Germinal center (tissue), 1 donor: ENCODE data around the gene CEMIP.
"Not testable (repeated sequence)": the region's sequence is repeated elsewhere in the genome, so short reads cannot be mapped to it uniquely, and the experiment has no call there.

Experiments
- DNase-seq: peaks from one replicate; pipeline ENCODE4 v3.0.0; 2012; ENCODE audit warnings: mixed read lengths, low spot score

CEMIP gene

DNA sequence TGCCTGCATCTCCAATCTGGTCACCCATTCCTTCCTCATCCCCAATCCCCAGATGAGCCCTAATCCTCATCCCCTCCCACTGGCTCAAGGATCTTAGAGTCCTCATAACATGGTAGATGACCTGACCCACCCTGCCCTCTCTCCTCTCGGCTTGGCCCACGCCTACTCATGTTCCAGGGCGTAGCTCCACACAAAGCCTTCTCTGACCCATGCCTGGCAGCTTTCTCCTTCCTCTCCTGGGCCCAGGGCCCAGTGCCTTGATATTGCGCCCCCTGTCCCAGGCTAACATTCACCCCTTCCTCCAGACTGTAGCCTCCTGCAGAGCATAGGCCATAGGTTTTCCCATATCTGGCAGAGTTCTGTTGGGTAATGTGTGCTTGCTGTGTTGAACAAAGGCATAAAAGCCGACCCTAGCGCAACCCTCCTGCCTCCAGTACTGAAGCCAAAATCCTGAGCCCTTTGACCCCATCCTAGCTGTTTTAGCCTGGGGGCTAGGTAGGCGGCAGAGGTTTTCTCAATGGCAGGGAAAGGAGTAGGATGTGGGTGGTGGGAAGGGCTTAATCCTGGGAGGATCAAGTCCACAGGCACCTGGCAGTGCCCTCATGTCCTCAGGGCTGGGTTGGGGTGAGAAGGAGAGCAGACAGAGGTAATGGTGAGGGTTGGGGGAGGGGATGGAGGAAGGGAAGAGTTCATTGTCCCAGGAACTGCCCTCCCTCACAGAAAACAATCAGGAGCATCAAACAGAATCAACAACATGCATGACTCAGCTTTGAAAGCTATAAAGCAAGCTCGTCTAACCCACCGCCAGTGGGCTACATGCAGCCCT is 175.0 kb downstream of the CEMIP start:
- no peak for DNase-seq

DNA sequence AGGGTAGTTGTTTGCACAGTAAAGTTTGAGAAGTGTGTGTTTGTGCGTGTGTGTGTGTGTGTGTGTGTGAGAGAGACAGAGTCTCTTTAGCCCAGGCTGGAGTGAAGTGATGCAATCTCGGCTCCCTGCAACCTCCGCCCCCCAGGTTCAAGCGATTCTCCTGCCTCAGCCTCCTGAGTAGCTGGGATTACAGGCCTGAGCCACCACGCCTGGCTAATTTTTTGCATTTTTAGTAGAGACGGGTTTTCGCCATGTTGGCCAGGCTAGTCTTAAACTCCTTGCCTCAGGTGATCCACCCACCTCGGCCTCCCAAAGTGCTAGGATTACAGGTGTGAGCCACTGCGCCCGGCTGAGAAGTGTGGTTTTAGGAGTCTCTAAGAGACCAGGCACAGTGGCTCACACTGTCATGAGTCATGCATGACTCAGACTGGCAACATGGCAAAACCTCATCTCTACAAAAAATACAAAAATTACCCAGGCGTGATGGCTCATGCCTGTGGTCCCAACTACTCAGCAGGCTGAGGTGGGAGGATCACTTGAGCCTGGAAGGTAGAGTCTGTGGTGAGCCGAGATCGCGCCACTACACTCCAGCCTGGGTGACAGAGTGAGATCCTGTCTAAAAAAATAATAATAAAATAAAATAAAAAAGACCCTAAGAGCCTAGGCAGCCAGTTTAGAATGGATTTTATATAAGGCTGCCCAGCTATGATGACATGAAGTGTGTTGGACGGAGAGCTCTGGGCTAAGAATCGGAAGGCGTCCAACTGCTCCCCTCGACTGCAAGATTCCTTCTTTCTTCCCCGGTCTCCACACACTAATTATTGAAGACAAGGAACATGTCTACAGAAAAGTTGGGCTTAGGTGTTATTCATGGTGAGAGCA is 176.6 kb downstream of the CEMIP start:
- DNase-seq: not testable (repeated sequence)

DNA sequence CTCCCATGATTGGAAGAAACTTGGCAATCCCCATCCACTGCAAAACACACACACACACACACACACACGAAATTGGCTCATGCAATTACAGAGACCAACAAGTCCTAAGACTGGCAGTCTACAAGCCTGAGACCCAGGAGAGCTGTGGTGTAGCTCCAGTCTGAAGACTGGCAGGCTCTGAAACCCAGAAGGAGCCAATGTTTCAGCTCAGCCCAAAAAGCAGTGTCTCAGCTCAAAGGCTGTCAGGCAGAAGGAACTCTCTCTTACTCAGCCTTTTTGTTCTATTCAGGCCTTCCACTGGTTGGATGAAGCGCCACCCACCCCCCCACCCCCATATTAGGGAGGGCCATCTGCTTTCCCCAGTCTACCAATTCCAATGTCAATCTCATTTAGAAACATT is 178.4 kb downstream of the CEMIP start:
- no peak for DNase-seq

DNA sequence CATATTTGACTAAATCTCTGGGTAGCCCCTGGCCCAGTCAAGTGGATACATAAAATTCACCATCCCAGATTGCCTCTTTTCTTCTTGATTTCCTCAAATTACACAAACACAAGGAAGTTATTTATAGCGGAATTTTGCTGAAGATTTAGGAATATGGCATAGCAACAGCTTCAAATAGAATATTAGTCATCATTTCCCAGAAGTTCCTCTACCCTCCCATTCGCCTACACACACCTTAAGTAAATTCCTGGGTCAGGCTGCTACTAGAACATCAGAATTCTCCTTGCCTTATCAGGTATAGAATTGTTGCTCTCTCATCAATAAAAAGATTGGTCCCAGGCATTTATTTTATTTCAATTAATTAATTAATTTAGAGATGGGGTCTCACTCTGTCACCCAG is 178.8 kb downstream of the CEMIP start:
- DNase-seq: no peak

DNA sequence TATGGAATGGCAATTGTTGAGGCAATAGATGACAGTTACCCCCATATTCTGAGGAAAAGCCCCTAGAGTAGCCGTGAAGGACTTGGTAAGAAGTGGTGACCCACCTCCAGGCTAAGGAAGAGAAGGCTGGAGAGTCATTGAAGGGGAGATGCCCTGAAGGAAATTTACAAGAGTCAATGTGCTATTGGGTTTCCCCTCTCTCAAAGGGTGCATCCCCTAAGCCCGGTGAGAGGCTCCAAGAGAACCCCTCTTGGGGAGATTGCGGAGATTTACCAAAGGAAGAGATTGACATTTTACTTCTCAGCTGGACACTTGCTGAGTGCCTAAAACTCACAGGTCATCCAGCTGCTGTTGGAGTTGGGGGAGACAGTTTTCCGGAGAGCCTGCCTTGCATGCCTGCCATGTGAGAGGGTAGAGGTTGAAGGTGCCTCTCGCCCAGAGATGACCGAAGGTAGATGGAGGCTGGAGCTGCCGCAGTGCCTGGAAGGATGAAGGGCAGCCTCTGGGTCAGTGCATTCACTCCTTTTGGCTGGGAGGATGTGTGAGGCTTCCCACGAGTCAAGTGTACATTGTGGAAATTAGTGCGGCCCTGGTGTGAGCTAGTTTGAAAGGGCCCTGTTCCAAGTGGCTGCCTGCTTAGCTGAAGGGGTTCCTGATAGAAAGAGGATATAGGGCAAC is 179.8 kb downstream of the CEMIP start:
- no peak for DNase-seq

DNA sequence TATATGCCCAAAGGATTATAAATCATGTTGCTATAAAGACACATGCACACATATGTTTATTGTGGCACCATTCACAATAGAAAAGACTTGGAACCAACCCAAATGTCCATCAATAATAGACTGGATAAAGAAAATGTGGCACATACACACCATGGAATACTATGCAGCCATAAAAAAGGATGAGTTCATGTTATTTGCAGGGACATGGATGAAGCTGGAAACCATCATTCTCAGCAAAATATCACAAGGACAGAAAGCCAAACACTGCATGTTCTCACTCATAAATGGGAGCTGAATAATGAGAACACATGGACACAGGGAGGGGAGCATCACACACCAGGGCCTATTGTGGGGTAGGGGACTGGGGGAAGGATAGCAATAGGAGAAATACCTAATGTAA is 186.3 kb downstream of the CEMIP start:
- not testable (repeated sequence) for DNase-seq

DNA sequence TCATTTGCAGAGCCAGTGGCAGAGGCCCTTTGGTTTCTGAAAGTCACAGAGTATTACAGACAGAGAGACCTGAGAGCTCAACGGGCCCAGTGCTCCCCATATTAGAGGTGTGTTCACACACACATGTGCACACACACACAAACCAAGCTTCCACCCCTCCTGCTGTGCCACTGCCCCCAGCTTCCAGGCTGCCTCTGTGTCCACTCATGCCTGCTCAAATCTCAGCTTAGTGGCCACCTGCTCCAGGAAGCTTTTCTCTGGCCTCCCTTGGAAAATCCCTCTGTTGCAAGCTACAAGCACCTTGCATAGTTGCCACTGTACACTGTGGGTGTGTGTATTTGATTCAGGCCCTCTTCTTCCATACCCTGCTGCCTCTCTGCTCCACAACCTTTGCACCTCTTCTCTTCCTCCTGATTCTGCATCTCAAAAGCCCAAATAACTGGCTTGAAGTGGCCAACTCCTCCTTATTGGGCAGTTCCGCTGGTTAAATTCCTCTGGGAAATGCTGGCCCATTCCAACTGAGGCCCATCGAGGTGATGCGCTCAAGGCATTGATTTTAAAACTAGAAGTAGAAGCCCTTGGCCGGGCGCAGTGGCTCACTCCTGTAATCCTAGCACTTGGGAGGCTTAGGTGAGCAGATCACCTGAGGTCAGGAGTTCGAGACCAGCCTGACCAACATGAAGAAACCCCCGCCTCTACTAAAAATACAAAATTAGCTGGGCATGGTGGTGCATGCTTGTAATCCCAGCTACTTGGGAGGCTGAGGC is 187.4 kb downstream of the CEMIP start:
- DNase-seq: no peak

DNA sequence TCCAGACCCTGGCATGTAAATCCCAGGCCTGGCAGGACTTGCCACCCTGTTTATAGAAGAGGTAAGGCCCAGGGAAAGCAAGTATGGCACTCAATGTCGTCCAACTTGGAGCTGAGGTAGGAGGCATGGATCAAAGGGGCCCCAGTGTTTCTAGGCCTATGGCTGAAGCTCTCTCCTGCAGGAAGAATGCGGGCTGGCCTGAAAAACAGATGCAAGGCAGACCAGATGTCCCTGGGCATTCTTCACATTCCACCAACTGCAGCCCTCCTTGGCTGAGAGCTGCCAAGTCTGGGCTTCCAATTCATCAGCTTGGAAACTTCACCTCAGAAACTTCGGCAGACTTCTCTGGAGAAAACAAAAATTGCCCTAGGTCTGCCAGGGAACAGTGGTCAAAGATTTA is 188.3 kb downstream of the CEMIP start:
- no peak for DNase-seq

DNA sequence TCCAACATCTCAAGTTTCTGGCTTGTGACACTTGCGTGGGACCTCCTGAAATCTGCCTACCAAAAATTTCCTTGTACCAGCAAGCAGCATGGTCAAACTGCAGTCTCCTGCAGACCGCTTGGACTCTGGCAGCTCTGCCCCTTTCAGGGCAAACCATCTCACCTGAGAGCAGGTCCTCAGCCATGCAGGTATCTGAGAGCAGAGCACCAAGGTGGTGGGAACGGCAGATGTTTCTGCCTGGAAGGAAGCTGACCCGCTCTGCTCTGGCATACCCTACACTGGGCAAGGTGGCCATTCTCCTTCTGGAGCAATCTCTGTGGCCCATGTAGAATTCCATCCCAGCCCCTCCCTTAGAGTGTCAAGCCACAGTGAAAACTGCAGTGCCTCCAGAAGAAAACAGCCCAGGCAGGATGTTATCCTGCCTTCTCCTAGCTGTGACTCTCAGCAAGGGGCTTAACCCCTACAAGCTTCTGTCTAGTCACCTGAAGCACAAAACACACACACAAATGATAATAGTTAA is 188.9 kb downstream of the CEMIP start:
- DNase-seq: no peak

DNA sequence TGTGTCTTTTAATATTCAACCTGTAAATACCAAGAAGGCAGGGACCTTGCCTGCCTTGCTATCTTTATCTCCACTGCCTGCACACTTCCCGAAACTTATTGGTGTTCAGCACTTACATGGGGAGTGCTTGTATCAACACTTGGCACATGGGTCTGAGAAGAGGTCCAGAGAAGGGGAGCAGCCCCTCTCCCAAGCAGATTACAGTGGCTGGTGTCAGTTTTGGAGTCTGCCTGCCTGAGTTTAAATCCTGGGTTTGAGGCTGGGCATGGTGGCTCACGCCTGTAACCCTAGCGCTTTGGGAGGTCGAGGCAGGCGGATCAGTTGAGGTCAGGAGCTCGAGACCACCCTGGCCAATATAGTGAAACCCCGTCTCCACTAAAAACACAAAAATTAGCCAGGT is 190.1 kb downstream of the CEMIP start:
- DNase-seq: no peak

- DNase-seq: peak; percentile 62
Observed at GRCh38 chr15:80970018-80970657, 191.0 kb downstream of the CEMIP start.

DNA sequence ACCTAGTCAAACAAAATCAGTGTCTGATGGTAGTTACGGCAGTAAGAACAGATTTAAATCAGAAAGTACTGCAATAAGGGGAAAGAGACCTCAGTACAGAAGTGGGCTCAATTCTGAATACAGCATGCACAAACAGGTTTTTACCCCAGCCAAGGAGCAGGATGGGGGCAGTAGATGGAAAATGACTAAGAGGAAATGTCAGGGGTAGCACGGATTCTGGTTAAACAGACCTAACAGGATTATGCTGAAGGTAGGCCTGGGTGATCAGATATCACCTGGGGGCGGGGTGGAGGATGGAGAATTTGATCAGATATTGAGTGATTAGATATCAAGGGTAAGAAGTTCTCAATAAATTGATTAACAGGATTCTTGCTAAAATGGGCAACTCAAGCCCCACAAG is 191.5 kb downstream of the CEMIP start:
- DNase-seq: no peak

DNA sequence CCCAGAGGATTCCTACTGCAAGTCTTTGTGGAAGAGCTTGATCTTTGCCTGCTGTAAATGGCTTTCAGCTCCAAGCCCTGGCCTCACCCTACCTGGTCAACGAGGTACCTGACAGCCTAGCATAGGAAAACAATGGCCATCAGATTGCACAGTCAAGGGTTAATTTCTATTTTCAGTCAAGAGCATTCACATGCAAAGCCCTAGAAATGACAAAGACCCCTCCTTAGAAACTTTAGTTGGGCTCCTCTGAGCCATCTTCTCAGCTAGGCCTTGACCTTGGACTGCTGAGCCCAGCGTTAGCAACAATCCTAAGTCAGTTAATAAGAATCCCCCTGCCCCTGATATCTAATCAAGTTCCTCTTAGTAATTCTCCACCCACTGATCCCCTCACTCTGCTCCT is 192.0 kb downstream of the CEMIP start:
- no peak for DNase-seq

DNA sequence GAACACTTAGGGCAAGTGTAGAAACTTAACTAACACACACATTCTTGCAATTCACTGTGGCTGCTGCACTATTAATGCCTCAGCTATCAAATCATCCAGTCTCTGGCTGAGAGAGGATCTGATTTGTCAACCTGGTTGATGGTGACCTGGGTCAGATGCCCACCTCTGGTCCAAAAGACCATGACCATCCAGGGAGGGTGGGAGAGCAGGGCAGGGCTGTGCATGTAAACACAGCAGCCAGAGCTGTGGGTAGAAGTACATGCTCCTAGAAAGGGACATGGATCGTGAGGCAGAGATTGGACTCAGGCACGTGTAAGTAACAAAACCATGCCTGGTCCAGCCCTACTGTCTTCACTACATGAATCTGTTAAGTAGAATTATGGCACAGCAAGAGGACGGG is 193.1 kb downstream of the CEMIP start:
- DNase-seq: no peak

- no peak for DNase-seq
Observed at GRCh38 chr15:80974914-80975313, 195.7 kb downstream of the CEMIP start.

GRCh38 chr15:80976851-80977250 is 197.7 kb downstream of the CEMIP start:
- no peak for DNase-seq

DNA sequence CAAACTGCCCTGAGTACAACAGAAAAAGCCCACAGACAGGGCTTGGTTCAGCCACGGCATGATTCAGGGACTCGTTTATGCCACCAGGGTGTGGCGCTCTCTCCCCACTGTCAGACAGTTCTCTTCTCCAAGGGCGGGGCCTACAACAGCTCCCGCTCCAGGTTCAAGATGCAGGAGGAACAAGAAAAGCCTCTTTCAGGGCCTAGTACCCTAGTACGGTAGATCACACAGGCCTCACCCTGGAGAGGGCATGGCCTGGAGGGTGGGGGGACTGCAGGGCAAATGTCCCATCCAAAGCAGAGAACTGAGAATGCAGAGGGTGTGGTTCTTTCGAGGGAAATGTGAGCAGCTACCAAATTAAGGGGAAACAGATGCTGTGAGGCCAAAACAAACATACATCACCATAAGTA is 198.5 kb downstream of the CEMIP start:
- DNase-seq: no peak

- DNase-seq: no peak
Observed at GRCh38 chr15:80978685-80979329, 199.6 kb downstream of the CEMIP start.

- DNase-seq: no peak
Observed at GRCh38 chr15:80979538-80980200, 200.5 kb downstream of the CEMIP start.

DNA sequence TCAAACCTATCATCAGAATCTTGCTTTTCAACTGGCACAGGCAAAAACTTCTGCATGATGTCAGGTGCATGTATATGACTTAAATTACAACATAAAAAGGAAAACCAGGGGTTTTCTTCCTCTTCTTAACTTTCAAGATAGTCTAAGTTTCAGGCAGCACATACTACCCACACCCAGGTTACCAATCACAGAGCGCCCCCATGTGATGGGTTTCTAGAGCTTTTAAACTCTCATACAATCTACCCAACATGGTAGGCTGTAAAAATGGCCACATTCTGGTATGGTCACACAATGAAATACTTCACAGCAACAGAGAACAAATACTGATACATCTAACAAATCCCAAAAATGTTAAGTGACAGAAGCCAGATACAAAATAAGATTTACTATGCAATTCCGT is 203.0 kb downstream of the CEMIP start:
- DNase-seq: no peak
